ENCODE data around the gene RNF213. TPM values are rescaled to one million over a fixed set of nuclear protein-coding genes. Genes with fewer than 3 reads are reported as not detected.
"Not testable (repeated sequence)": the region's sequence is repeated elsewhere in the genome, so short reads cannot be mapped to it uniquely, and the experiment has no call there.

RNF213 gene
- total and polyA plus RNA-seq, 4 donors = 45.1 to 78.3 (median 59.3) TPM

- Histone ChIP-seq H3K9me3 (ENCODE audit: control insufficient read depth, insufficient read depth, low read length) (no peaks in the 10 kb centered on the region), H3K36me3 (ENCODE audit: control insufficient read depth, insufficient read depth, low read length) (peaks cover 56% of the 10 kb centered on the region), H3K4me3 (ENCODE audit: low read depth, low read length) (no peak overlapping the region), H3K4me1 (ENCODE audit: control insufficient read depth, insufficient read depth, low read length) (no peaks in the 10 kb centered on the region), H3K27me3 (ENCODE audit: control insufficient read depth, insufficient read depth, low read length) (no peaks in the 10 kb centered on the region), H3K27ac (ENCODE audit: low read depth, low read length) (no peak overlapping the region)
- DNase-seq (ENCODE audit: low read depth in 4 of 6, low spot score in 6 of 6) = no peak
- 84% methylated on average over 4 of the region's 5 CpGs for WGBS (ENCODE audit: insufficient coverage)
Observed at GRCh38 chr17:80295146-80295545, 34.5 kb downstream of the RNF213 start.

- no peaks in the 10 kb centered on the region for H3K27me3 ChIP-seq (ENCODE audit: control insufficient read depth, insufficient read depth, low read length)
- H3K27ac ChIP-seq (ENCODE audit: low read depth, low read length) = no peak overlapping the region
- H3K4me1 ChIP-seq (ENCODE audit: control insufficient read depth, insufficient read depth, low read length) = no peaks in the 10 kb centered on the region
- no peaks in the 10 kb centered on the region for H3K9me3 ChIP-seq (ENCODE audit: control insufficient read depth, insufficient read depth, low read length)
- no peak overlapping the region for H3K4me3 ChIP-seq (ENCODE audit: low read depth, low read length)
- H3K36me3 ChIP-seq (ENCODE audit: control insufficient read depth, insufficient read depth, low read length) = peaks cover 56% of the 10 kb centered on the region
- 100% methylated on average over 4 of the region's 6 CpGs for whole genome bisulfite sequencing (ENCODE audit: insufficient coverage)
- DNase-seq (ENCODE audit: low read depth in 4 of 6, low spot score in 6 of 6) = no peak
Observed at GRCh38 chr17:80295559-80295958, 34.9 kb downstream of the RNF213 start.

GRCh38 chr17:80296221-80296620 is 35.6 kb downstream of the RNF213 start:
- H3K27me3 ChIP-seq (ENCODE audit: control insufficient read depth, insufficient read depth, low read length) = no peaks in the 10 kb centered on the region
- no peaks in the 10 kb centered on the region for H3K9me3 ChIP-seq (ENCODE audit: control insufficient read depth, insufficient read depth, low read length)
- no peaks in the 10 kb centered on the region for H3K4me1 ChIP-seq (ENCODE audit: control insufficient read depth, insufficient read depth, low read length)
- no peak for DNase-seq (ENCODE audit: low read depth in 4 of 6, low spot score in 6 of 6)
- H3K4me3 ChIP-seq (ENCODE audit: low read depth, low read length) = no peak overlapping the region
- no peak overlapping the region for H3K27ac ChIP-seq (ENCODE audit: low read depth, low read length)
- 84% methylated on average over 12 of the region's 14 CpGs for WGBS (ENCODE audit: insufficient coverage)
- H3K36me3 ChIP-seq (ENCODE audit: control insufficient read depth, insufficient read depth, low read length) = peaks cover 51% of the 10 kb centered on the region

GRCh38 chr17:80297996-80298560 is 37.4 kb downstream of the RNF213 start:
- Histone ChIP-seq H3K4me3 (ENCODE audit: low read depth, low read length) (no peak overlapping the region), H3K27ac (ENCODE audit: low read depth, low read length) (no peak overlapping the region), H3K4me1 (ENCODE audit: control insufficient read depth, insufficient read depth, low read length) (no peaks in the 10 kb centered on the region), H3K9me3 (ENCODE audit: control insufficient read depth, insufficient read depth, low read length) (no peaks in the 10 kb centered on the region), H3K36me3 (ENCODE audit: control insufficient read depth, insufficient read depth, low read length) (peaks cover 39% of the 10 kb centered on the region), H3K27me3 (ENCODE audit: control insufficient read depth, insufficient read depth, low read length) (no peaks in the 10 kb centered on the region)
- no peak for DNase-seq (ENCODE audit: low read depth in 4 of 6, low spot score in 6 of 6)
- 91% methylated on average over 19 of the region's 19 CpGs for WGBS (ENCODE audit: insufficient coverage)

GRCh38 chr17:80299350-80300100 is 38.9 kb downstream of the RNF213 start:
- not testable (repeated sequence) for DNase-seq (ENCODE audit: low read depth in 4 of 6, low spot score in 6 of 6); H3K27me3 ChIP-seq (ENCODE audit: control insufficient read depth, insufficient read depth, low read length); H3K27ac ChIP-seq (ENCODE audit: low read depth, low read length); H3K4me3 ChIP-seq (ENCODE audit: low read depth, low read length); H3K9me3 ChIP-seq (ENCODE audit: control insufficient read depth, insufficient read depth, low read length); H3K4me1 ChIP-seq (ENCODE audit: control insufficient read depth, insufficient read depth, low read length)
- H3K36me3 ChIP-seq (ENCODE audit: control insufficient read depth, insufficient read depth, low read length) = peaks cover 36% of the 10 kb centered on the region
- WGBS (ENCODE audit: insufficient coverage) = no CpG with 5 or more reads among the region's 4 CpGs

GRCh38 chr17:80300756-80301155 is 40.1 kb downstream of the RNF213 start:
- H3K27me3 ChIP-seq (ENCODE audit: control insufficient read depth, insufficient read depth, low read length); DNase-seq (ENCODE audit: low read depth in 4 of 6, low spot score in 6 of 6); H3K27ac ChIP-seq (ENCODE audit: low read depth, low read length); H3K9me3 ChIP-seq (ENCODE audit: control insufficient read depth, insufficient read depth, low read length); H3K4me3 ChIP-seq (ENCODE audit: low read depth, low read length); H3K4me1 ChIP-seq (ENCODE audit: control insufficient read depth, insufficient read depth, low read length): not testable (repeated sequence)
- peaks cover 33% of the 10 kb centered on the region for H3K36me3 ChIP-seq (ENCODE audit: control insufficient read depth, insufficient read depth, low read length)
- 95% methylated on average over 2 of the region's 2 CpGs for WGBS (ENCODE audit: insufficient coverage)

GRCh38 chr17:80303824-80304223 is 43.2 kb downstream of the RNF213 start:
- no peaks in the 10 kb centered on the region for H3K4me1 ChIP-seq (ENCODE audit: control insufficient read depth, insufficient read depth, low read length)
- H3K9me3 ChIP-seq (ENCODE audit: control insufficient read depth, insufficient read depth, low read length) = peaks cover 6% of the 10 kb centered on the region
- peaks cover 29% of the 10 kb centered on the region for H3K36me3 ChIP-seq (ENCODE audit: control insufficient read depth, insufficient read depth, low read length)
- H3K27ac ChIP-seq (ENCODE audit: low read depth, low read length) = no peak overlapping the region
- H3K27me3 ChIP-seq (ENCODE audit: control insufficient read depth, insufficient read depth, low read length) = no peaks in the 10 kb centered on the region
- no peak overlapping the region for H3K4me3 ChIP-seq (ENCODE audit: low read depth, low read length)
- no peak for DNase-seq (ENCODE audit: low read depth in 4 of 6, low spot score in 6 of 6)
- WGBS (ENCODE audit: insufficient coverage) = 86% methylated on average over 2 of the region's 3 CpGs

- 92% methylated on average over 10 of the region's 12 CpGs for WGBS (ENCODE audit: insufficient coverage)
- Histone ChIP-seq H3K9me3 (ENCODE audit: control insufficient read depth, insufficient read depth, low read length) (peaks cover 5% of the 10 kb centered on the region), H3K27ac (ENCODE audit: low read depth, low read length) (no peak overlapping the region), H3K27me3 (ENCODE audit: control insufficient read depth, insufficient read depth, low read length) (no peaks in the 10 kb centered on the region), H3K36me3 (ENCODE audit: control insufficient read depth, insufficient read depth, low read length) (peaks cover 51% of the 10 kb centered on the region), H3K4me3 (ENCODE audit: low read depth, low read length) (no peak overlapping the region), H3K4me1 (ENCODE audit: control insufficient read depth, insufficient read depth, low read length) (no peaks in the 10 kb centered on the region)
- no peak for DNase-seq (ENCODE audit: low read depth in 4 of 6, low spot score in 6 of 6)
Observed at GRCh38 chr17:80307994-80308691, 47.5 kb downstream of the RNF213 start.

- no peak for DNase-seq (ENCODE audit: low read depth in 4 of 6, low spot score in 6 of 6)
- Histone ChIP-seq H3K36me3 (ENCODE audit: control insufficient read depth, insufficient read depth, low read length) (peaks cover 54% of the 10 kb centered on the region), H3K9me3 (ENCODE audit: control insufficient read depth, insufficient read depth, low read length) (peaks cover 3% of the 10 kb centered on the region), H3K4me3 (ENCODE audit: low read depth, low read length) (no peak overlapping the region), H3K27ac (ENCODE audit: low read depth, low read length) (no peak overlapping the region), H3K27me3 (ENCODE audit: control insufficient read depth, insufficient read depth, low read length) (no peaks in the 10 kb centered on the region), H3K4me1 (ENCODE audit: control insufficient read depth, insufficient read depth, low read length) (no peaks in the 10 kb centered on the region)
- 94% methylated on average over 14 of the region's 16 CpGs for WGBS (ENCODE audit: insufficient coverage)
Observed at GRCh38 chr17:80308692-80309517, 48.3 kb downstream of the RNF213 start.

Measured in spinal cord (tissue), 10 donors.